ENCODE data around the gene LRPAP1. TPM values are rescaled to one million over a fixed set of nuclear protein-coding genes. Genes with fewer than 3 reads are reported as not detected.

The LRPAP1 gene
- total RNA-seq, 1 donor from 2014 or later = 134 TPM

DNA sequence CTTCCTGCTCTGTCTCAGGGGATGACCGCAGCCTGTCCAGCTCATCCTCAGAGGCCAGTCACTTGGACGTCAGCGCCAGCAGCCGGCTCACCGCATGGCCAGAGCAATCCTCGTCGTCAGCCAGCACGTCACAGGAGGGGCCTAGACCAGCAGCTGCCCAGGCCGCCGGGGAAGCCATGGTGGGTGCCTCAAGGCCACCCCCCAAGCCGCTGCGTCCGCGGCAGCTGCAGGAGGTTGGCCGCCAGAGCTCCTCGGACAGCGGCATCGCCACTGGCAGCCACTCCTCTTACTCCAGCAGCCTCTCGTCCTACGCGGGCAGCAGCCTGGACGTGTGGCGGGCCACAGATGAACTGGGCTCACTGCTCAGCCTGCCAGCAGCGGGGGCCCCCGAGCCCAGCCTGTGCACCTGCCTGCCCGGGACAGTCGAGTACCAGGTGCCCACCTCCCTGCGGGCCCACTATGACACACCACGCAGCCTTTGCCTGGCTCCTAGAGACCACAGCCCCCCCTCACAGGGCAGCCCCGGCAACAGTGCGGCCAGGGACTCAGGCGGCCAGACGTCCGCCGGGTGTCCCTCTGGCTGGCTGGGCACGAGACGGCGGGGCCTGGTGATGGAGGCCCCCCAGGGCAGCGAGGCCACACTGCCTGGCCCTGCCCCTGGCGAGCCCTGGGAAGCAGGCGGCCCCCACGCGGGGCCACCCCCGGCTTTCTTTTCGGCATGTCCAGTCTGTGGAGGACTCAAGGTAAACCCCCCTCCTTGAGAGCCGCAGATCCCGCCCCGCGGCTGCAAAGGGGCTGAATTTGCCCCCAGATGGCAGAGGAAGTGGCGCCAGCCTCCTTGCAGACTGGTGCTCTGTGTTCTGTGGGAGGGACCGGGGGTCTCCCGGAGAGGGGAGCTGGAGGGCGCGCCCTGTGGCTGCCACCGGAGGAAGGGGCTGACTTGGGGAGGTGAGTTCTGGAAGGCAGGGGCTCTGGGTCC is 39.2 kb downstream of the LRPAP1 start:
- Mint-ChIP-seq H3K27me3 (peaks cover 45% of the 10 kb centered on the region), H3K9me3 (ENCODE audit: low read depth) (no peaks in the 10 kb centered on the region), H3K27ac (no peak overlapping the region), H3K4me3 (ENCODE audit: low read depth) (no peak overlapping the region), H3K4me1 (ENCODE audit: low read depth) (no peaks in the 10 kb centered on the region), H3K36me3 (ENCODE audit: insufficient read depth) (no peaks in the 10 kb centered on the region)
- TF ChIP-seq, protein P1, sequence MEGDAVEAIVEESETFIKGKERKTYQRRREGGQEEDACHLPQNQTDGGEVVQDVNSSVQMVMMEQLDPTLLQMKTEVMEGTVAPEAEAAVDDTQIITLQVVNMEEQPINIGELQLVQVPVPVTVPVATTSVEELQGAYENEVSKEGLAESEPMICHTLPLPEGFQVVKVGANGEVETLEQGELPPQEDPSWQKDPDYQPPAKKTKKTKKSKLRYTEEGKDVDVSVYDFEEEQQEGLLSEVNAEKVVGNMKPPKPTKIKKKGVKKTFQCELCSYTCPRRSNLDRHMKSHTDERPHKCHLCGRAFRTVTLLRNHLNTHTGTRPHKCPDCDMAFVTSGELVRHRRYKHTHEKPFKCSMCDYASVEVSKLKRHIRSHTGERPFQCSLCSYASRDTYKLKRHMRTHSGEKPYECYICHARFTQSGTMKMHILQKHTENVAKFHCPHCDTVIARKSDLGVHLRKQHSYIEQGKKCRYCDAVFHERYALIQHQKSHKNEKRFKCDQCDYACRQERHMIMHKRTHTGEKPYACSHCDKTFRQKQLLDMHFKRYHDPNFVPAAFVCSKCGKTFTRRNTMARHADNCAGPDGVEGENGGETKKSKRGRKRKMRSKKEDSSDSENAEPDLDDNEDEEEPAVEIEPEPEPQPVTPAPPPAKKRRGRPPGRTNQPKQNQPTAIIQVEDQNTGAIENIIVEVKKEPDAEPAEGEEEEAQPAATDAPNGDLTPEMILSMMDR (IDR thresholded peaks at IDR 0.05; ENCODE audit: unreplicated experiment) = no peak
- DNase-seq (ENCODE audit: low spot score, unreplicated experiment) = no peak

- Mint-ChIP-seq H3K36me3 (ENCODE audit: insufficient read depth) (no peaks in the 10 kb centered on the region), H3K4me3 (ENCODE audit: low read depth) (no peak overlapping the region), H3K4me1 (ENCODE audit: low read depth) (no peaks in the 10 kb centered on the region), H3K27me3 (peaks cover 52% of the 10 kb centered on the region), H3K27ac (no peak overlapping the region), H3K9me3 (ENCODE audit: low read depth) (no peaks in the 10 kb centered on the region)
- TF ChIP-seq, protein P1 (IDR thresholded peaks at IDR 0.05; ENCODE audit: unreplicated experiment) = no peak
- DNase-seq (ENCODE audit: low spot score, unreplicated experiment) = no peak
These were observed 40.4 kb downstream of the LRPAP1 start for GRCh38 chr4:3491681-3492405.

DNA sequence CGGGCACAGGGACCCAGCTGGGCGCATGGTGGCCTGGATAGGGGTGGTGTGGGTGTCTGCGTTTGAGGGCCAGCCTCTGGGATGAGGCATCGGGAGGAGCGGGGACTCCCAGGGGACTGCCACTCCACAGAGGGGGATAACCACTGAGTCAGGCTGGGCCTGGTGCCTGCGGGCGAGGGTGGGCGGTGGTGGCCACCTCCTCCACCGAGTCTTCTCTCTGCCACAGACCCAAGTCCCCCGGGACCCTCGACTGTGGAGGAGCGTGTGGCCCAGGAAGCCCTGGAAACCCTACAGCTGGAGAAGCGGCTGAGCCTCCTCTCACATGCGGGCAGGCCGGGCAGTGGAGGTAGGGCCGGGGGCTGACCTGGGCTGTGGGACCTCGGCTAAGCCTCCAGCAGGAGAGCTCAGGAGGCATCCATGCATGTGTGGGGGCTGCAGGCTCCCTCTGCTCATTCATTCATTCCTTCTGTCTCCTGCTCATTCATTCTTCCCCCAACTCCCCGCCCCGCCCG is 42.7 kb downstream of the LRPAP1 start:
- no peak overlapping the region for H3K27ac Mint-ChIP-seq
- no peak for DNase-seq (ENCODE audit: low spot score, unreplicated experiment)

GRCh38 chr4:3488820-3489219 is 43.4 kb downstream of the LRPAP1 start:
- Mint-ChIP-seq H3K27me3 (peaks cover 49% of the 10 kb centered on the region), H3K4me1 (ENCODE audit: low read depth) (no peaks in the 10 kb centered on the region), H3K9me3 (ENCODE audit: low read depth) (no peaks in the 10 kb centered on the region), H3K4me3 (ENCODE audit: low read depth) (no peak overlapping the region), H3K27ac (no peak overlapping the region), H3K36me3 (ENCODE audit: insufficient read depth) (no peaks in the 10 kb centered on the region)
- no peak for DNase-seq (ENCODE audit: low spot score, unreplicated experiment)
- TF ChIP-seq, protein P1 (IDR thresholded peaks at IDR 0.05; ENCODE audit: unreplicated experiment) = no peak

More for the DNA sequence above, 42.7 kb downstream of the LRPAP1 start:
- peaks cover 52% of the 10 kb centered on the region for H3K27me3 Mint-ChIP-seq
- no peaks in the 10 kb centered on the region for H3K36me3 Mint-ChIP-seq (ENCODE audit: insufficient read depth)
- H3K9me3 Mint-ChIP-seq (ENCODE audit: low read depth) = no peaks in the 10 kb centered on the region
- no peak overlapping the region for H3K4me3 Mint-ChIP-seq (ENCODE audit: low read depth)
- H3K4me1 Mint-ChIP-seq (ENCODE audit: low read depth) = no peaks in the 10 kb centered on the region
- TF ChIP-seq, protein P1 (IDR thresholded peaks at IDR 0.05; ENCODE audit: unreplicated experiment) = no peak

DNA sequence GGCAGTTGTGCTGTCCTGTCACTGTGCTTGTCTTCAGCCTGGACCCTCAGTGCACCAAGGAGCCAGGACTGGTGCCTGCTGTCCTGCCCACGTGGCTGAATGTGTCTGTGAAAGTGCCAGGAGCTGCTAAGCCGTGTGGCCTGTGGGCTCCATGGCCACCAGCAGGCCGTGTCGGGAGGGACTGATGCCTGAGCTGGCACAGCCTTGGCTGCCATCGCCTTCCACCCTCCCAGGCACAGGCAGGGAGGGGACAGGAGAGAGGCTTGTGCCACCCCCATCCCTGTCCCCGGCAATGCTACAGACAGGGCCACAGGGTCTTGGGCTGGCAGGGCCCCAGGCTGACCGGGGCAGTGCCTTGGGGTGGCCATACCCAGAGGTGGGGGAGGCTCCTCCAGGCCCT is 44.4 kb downstream of the LRPAP1 start:
- Mint-ChIP-seq H3K36me3 (ENCODE audit: insufficient read depth) (no peaks in the 10 kb centered on the region), H3K9me3 (ENCODE audit: low read depth) (no peaks in the 10 kb centered on the region), H3K4me3 (ENCODE audit: low read depth) (no peak overlapping the region), H3K27me3 (peaks cover 49% of the 10 kb centered on the region), H3K4me1 (ENCODE audit: low read depth) (no peaks in the 10 kb centered on the region), H3K27ac (no peak overlapping the region)
- TF ChIP-seq, protein P1 (IDR thresholded peaks at IDR 0.05; ENCODE audit: unreplicated experiment) = no peak
- DNase-seq (ENCODE audit: low spot score, unreplicated experiment) = no peak

All from progenitor cell of endocrine pancreas (in vitro differentiated cells).